GM19043 (cell line): ENCODE results near the gene SPCS2.
"Not testable (repeated sequence)": the region's sequence is repeated elsewhere in the genome, so short reads cannot be mapped to it uniquely, and the experiment has no call there.

ENCODE experiments used
- ATAC-seq: cut with Tn5 transposase; IDR thresholded peaks from one replicate; pipeline ENCODE4 v1.9.1; 2021; ENCODE audit warnings: low read depth; ENCODE audit not compliant: unreplicated experiment

Gene SPCS2

GRCh38 chr11:74992852-74993251 is 43.8 kb downstream of the SPCS2 start:
- ATAC-seq: peak; percentile 45

- ATAC-seq: no peak
These were observed 51.9 kb downstream of the SPCS2 start for GRCh38 chr11:75000975-75001354.

- ATAC-seq: no peak
These were observed 52.6 kb downstream of the SPCS2 start for GRCh38 chr11:75001686-75002085.

GRCh38 chr11:75002516-75002915 is 53.5 kb downstream of the SPCS2 start:
- no peak for ATAC-seq

GRCh38 chr11:75004215-75004614 is 55.1 kb downstream of the SPCS2 start:
- no peak for ATAC-seq

GRCh38 chr11:75011357-75011756 is 62.3 kb downstream of the SPCS2 start:
- ATAC-seq: no peak

GRCh38 chr11:75011872-75012271 is 62.8 kb downstream of the SPCS2 start:
- no peak for ATAC-seq

- ATAC-seq: no peak
These were observed 64.0 kb downstream of the SPCS2 start for GRCh38 chr11:75013051-75013450.

- no peak for ATAC-seq
These were observed 65.1 kb downstream of the SPCS2 start for GRCh38 chr11:75014129-75014528.

- not testable (repeated sequence) for ATAC-seq
These were observed 70.1 kb downstream of the SPCS2 start for GRCh38 chr11:75019200-75019599.

- ATAC-seq: not testable (repeated sequence)
These were observed 71.3 kb downstream of the SPCS2 start for GRCh38 chr11:75020328-75020727.

- peak; percentile 68 for ATAC-seq
These were observed 73.2 kb downstream of the SPCS2 start for GRCh38 chr11:75022296-75022695.

GRCh38 chr11:75022759-75023396 is 73.8 kb downstream of the SPCS2 start:
- ATAC-seq: peak; percentile 59

- ATAC-seq: no peak
These were observed 74.5 kb downstream of the SPCS2 start for GRCh38 chr11:75023446-75024067.

- ATAC-seq: no peak
These were observed 75.0 kb downstream of the SPCS2 start for GRCh38 chr11:75024068-75024449.

GRCh38 chr11:75024764-75025211 is 75.7 kb downstream of the SPCS2 start:
- no peak for ATAC-seq

- no peak for ATAC-seq
These were observed 76.5 kb downstream of the SPCS2 start for GRCh38 chr11:75025561-75025960.

- no peak for ATAC-seq
These were observed 79.3 kb downstream of the SPCS2 start for GRCh38 chr11:75028321-75028720.
